Spleen (tissue), 7 donors: ENCODE data around the gene ZNF367.

Source experiments
- POLR2A ChIP-seq, 3 donors: fragments of 450-650 bp; IDR thresholded peaks; one replicate each; pipeline ENCODE4 v1.5.1; 2017; ENCODE audit warnings: antibody characterized with exemption in 3 of 3, mild to moderate bottlenecking in 1 of 3
- POLR2AphosphoS5 ChIP-seq, 3 donors: sonication (generic); formaldehyde crosslinking; IDR thresholded peaks; one replicate each; pipeline ENCODE4 v1.5.1; 2017; ENCODE audit warnings: antibody characterized with exemption in 3 of 3
- TF ChIP-seq, protein P1 (sequence below), 11 experiments: fragments of 200-600 bp in 7 of 11; fragments of 450-650 bp in 4 of 11; sonication (generic) in 4 of 11; IDR thresholded peaks in 8 of 11; conservative IDR thresholded peaks in 3 of 11; 1 replicate in 7 of 11; 2 replicates in 4 of 11; pipeline versions ENCODE4 v1.4.0 to v1.8.0; 2016 to 2021; ENCODE audit warnings: antibody characterized with exemption in 11 of 11, inconsistent platforms in 4 of 11, mild to moderate bottlenecking in 1 of 11
- donor health status: DM: no; HTN: no; CAD: no; lungs with moderate emphysema.
- donor health status: DM: no; HTN: no; CAD: no.
- donor health status: DM: no; HTN: no; CAD: no.

DNA sequence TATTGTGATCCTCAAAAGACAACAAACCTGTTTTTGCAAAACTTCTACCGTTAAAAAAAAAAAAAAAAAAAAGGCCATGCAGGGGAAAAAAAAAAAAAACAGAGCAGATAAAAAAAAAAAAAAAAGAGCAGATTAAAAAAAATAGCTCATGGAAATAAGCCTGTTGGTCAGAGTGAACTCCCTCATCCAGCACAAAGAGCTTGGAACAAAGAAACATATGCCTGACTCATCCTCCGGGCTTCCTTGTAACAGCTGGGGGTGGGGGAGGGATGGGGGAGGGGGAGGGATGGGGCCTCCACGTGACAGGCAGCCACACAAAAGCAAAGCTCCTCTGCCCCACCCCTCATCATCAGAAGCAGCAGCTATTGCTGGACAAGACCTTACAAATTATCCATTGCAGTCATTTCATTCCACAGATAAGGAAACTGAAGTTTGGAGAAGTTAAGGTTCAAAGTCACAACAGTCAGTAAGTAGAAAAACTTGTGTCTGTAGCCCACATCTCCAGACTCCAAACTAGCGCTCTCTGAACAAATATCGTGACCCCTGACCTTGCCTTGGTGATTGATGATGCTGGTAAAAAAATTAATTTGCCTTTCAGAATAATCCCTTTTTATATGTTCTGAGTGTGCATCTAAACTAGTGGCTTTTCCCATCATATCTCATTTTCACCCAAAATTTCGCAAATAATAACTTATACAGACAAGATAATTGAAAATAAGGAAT lies 73.6 kb downstream of the ZNF367 start:
- TF ChIP-seq, protein P1, sequence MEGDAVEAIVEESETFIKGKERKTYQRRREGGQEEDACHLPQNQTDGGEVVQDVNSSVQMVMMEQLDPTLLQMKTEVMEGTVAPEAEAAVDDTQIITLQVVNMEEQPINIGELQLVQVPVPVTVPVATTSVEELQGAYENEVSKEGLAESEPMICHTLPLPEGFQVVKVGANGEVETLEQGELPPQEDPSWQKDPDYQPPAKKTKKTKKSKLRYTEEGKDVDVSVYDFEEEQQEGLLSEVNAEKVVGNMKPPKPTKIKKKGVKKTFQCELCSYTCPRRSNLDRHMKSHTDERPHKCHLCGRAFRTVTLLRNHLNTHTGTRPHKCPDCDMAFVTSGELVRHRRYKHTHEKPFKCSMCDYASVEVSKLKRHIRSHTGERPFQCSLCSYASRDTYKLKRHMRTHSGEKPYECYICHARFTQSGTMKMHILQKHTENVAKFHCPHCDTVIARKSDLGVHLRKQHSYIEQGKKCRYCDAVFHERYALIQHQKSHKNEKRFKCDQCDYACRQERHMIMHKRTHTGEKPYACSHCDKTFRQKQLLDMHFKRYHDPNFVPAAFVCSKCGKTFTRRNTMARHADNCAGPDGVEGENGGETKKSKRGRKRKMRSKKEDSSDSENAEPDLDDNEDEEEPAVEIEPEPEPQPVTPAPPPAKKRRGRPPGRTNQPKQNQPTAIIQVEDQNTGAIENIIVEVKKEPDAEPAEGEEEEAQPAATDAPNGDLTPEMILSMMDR (IDR thresholded peaks at IDR 0.05 in 8 of 11, conservative IDR thresholded peaks at IDR 0.05 in 3 of 11), result no peak
- TF ChIP-seq POLR2A (IDR thresholded peaks at IDR 0.05) (no peak), POLR2AphosphoS5 (IDR thresholded peaks at IDR 0.05) (no peak)
